Endothelial cell of umbilical vein (primary cell): ENCODE results near the gene ZNF511.

Experiments used
- CTCF ChIP-seq, 2 donors: IDR thresholded peaks; 1 replicate in 1 of 2; 2 replicates in 1 of 2; pipeline ENCODE4 v1.5.1; 2011; ENCODE audit warnings: low read length in 2 of 2, mild to moderate bottlenecking in 2 of 2, moderate library complexity in 2 of 2, control low read depth in 1 of 2, inconsistent platforms in 1 of 2, low read depth in 1 of 2; ENCODE audit not compliant: insufficient read depth in 1 of 2; ENCODE audit errors: extremely low read depth in 1 of 2
- EZH2 ChIP-seq: IDR thresholded peaks from 2 replicates; pipeline ENCODE4 v1.6.1; 2012; ENCODE audit warnings: borderline replicate concordance, low read depth, mild to moderate bottlenecking, moderate library complexity, low read length, inconsistent platforms; ENCODE audit not compliant: severe bottlenecking
- POLR2A ChIP-seq: IDR thresholded peaks from 2 replicates; pipeline ENCODE4 v1.6.1; 2012; ENCODE audit warnings: low read depth, mild to moderate bottlenecking, control low read depth, low read length
- POLR2AphosphoS5 ChIP-seq: IDR thresholded peaks from 2 replicates; pipeline ENCODE4 v1.6.1; 2012; ENCODE audit warnings: low read depth, mild to moderate bottlenecking, control low read depth, low read length, moderate library complexity; ENCODE audit not compliant: insufficient read depth

GRCh38 chr10:133353202-133353959 lies 44.7 kb downstream of the ZNF511 start:
- TF ChIP-seq CTCF (IDR thresholded peaks at IDR 0.05; ENCODE audit: extremely low read depth in 1 of 2, insufficient read depth in 1 of 2, low read depth in 1 of 2, low read length in 2 of 2) (no peak), EZH2 (no peak), POLR2AphosphoS5 (no peak), POLR2A (no peak)
